Right lobe of liver (tissue), 6 donors: Measurements from ENCODE around the gene COX4I2. TPM values are rescaled to one million over a fixed set of nuclear protein-coding genes. Genes with fewer than 3 reads are reported as not detected.

Experiments used
- ATAC-seq, 4 donors: fragments of 200-7000 bp; cut with Tn5 transposase; one replicate each; pipeline ENCODE4 v1.9.1; 2020; ENCODE audit warnings: mild to moderate bottlenecking in 4 of 4, moderate library complexity in 4 of 4
- DNase-seq, 3 donors: peaks; one replicate each; pipeline ENCODE4 v3.0.0-alpha.2; 2020
- H3K27ac ChIP-seq, 3 donors: fragments of 200-600 bp; one replicate each; pipeline ENCODE4 v1.8.0; 2022
- H3K27me3 ChIP-seq, 2 donors: fragments of 200-600 bp; one replicate each; pipeline ENCODE4 v1.8.0; 2022
- H3K36me3 ChIP-seq, 4 donors: fragments of 200-600 bp; sonication (generic) in 1 of 4; one replicate each; pipeline versions ENCODE4 v1.5.1 to v1.8.0; 2017 to 2022; ENCODE audit warnings: control low read depth in 1 of 4
- H3K4me1 ChIP-seq, 4 donors: fragments of 200-600 bp; sonication (generic) in 1 of 4; one replicate each; pipeline versions ENCODE4 v1.5.1 to v1.8.0; 2017 to 2022; ENCODE audit warnings: control low read depth in 1 of 4
- H3K4me3 ChIP-seq, 3 donors: fragments of 200-600 bp; one replicate each; pipeline ENCODE4 v1.8.0; 2022
- H3K9me3 ChIP-seq, 4 donors: fragments of 200-600 bp; sonication (generic) in 1 of 4; one replicate each; pipeline versions ENCODE4 v1.5.1 to v1.8.0; 2017 to 2022; ENCODE audit warnings: control low read depth in 1 of 4
- POLR2A ChIP-seq: fragments of 450-650 bp; IDR thresholded peaks from one replicate; pipeline ENCODE4 v1.6.1; 2017; ENCODE audit warnings: antibody characterized with exemption, mild to moderate bottlenecking
- WGBS: methylation state at CpG from one replicate; pipeline ENCODE4 v1.1.6; 2018; ENCODE audit warnings: low coverage, low lambda C conversion rate; ENCODE audit not compliant: insufficient coverage; ENCODE audit errors: missing lambda C conversion rate; 5-methylcytosine and 5-hydroxymethylcytosine counted together
- intact Hi-C, 2 donors: fragments of 100-400 bp; cut with DNase I; formaldehyde crosslinking; loops; one replicate each; pipeline versions ENCODE4 v1.11.2 to v1.14.1; 2022
- total RNA-seq, 6 experiments: library from RNA; depleted of rRNA in 2 of 6; stranded (reverse); fragments of >200 nt in 2 of 6; fragmentation: NEBNext Ultra II Directional in 3 of 6; extraction: Animal tissue kit (Norgen Biotek cat#: 25700) in 3 of 6; gene quantifications; one replicate each; pipeline versions ENCODE4 v1.1.0 to v1.2.4, GENCODE V29; 2016 to 2023
- TF ChIP-seq, protein P1 (sequence below), 4 donors: fragments of 200-600 bp in 3 of 4; fragments of 450-650 bp in 1 of 4; IDR thresholded peaks; one replicate each; pipeline versions ENCODE4 v1.5.1 to v1.8.0; 2016 to 2022; ENCODE audit warnings: antibody characterized with exemption in 4 of 4, mild to moderate bottlenecking in 2 of 4
- donor health status: DM: no; HTN: yes; CAD: no.
- donor health status: DM: no; HTN: no; CAD: no.
- donor health status: DM: no; HTN: no; CAD: no.
- donor health status: DM: no; HTN: yes; CAD: no.
- donor health status: DM: no; HTN: yes; CAD: no.

The COX4I2 gene
- total RNA-seq, 6 experiments from 2014 or later: not detected

DNA sequence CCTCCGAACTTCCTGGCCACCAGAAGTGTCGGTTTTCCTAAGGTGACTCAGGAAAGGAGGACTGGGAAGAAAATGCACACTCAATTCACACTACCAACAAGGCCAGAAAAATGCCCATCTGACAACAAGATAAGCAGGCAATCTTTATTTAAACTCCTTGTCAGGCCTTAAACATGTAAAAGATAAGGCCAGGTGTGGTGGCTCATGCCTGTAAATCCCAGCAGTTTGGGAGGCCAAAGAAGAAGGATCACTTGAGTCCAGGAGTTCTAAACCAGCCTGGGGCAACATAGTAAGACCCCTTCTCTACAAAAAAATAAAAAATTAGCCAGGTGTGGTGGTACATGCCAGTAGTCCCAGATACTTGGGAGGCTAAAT, 40.2 kb upstream of the COX4I2 start:
- Histone ChIP-seq H3K4me1 (peaks cover 0 to 6% (median 2%) of the 10 kb centered on the region in 4 donors), H3K9me3 (no peaks in the 10 kb centered on the region), H3K4me3 (no peak overlapping the region), H3K27ac (no peak overlapping the region), H3K27me3 (no peaks in the 10 kb centered on the region), H3K36me3 (no peaks in the 10 kb centered on the region)
- TF ChIP-seq, protein P1, sequence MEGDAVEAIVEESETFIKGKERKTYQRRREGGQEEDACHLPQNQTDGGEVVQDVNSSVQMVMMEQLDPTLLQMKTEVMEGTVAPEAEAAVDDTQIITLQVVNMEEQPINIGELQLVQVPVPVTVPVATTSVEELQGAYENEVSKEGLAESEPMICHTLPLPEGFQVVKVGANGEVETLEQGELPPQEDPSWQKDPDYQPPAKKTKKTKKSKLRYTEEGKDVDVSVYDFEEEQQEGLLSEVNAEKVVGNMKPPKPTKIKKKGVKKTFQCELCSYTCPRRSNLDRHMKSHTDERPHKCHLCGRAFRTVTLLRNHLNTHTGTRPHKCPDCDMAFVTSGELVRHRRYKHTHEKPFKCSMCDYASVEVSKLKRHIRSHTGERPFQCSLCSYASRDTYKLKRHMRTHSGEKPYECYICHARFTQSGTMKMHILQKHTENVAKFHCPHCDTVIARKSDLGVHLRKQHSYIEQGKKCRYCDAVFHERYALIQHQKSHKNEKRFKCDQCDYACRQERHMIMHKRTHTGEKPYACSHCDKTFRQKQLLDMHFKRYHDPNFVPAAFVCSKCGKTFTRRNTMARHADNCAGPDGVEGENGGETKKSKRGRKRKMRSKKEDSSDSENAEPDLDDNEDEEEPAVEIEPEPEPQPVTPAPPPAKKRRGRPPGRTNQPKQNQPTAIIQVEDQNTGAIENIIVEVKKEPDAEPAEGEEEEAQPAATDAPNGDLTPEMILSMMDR (IDR thresholded peaks at IDR 0.05): no peak
- no peak for TF ChIP-seq POLR2A
- ATAC-seq (no peak), DNase-seq (no peak)
- intact Hi-C loops: no loop called here
- WGBS: 84% methylated on average over 2 of the region's 2 CpGs

DNA sequence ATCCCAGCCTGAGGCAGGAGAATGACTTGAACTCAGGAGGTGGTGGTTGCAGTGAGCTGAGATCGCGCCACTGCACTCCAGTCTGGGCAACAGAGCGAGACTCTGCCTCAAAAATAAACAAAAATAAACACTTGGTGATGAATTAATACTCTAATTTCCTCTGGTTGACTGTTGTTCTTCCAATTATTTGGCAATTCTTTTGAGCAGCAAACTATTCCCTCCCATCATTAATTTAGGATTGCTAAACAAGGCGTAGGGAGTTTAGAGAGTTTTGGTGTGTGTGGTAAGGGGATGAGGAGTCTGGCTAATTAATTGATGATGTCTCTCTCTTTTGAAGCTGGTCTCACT, 35.3 kb upstream of the COX4I2 start:
- DNase-seq (no peak), ATAC-seq (no peak)
- Histone ChIP-seq H3K4me3 (no peak overlapping the region), H3K36me3 (no peaks in the 10 kb centered on the region), H3K9me3 (no peaks in the 10 kb centered on the region), H3K27ac (no peak overlapping the region), H3K4me1 (peaks cover 0 to 27% (median 2%) of the 10 kb centered on the region in 4 donors), H3K27me3 (no peaks in the 10 kb centered on the region)
- intact Hi-C loops: no loop called here
- TF ChIP-seq POLR2A: no peak
- TF ChIP-seq, protein P1 (IDR thresholded peaks at IDR 0.05): no peak
- 75% methylated on average over 4 of the region's 4 CpGs for whole genome bisulfite sequencing

DNA sequence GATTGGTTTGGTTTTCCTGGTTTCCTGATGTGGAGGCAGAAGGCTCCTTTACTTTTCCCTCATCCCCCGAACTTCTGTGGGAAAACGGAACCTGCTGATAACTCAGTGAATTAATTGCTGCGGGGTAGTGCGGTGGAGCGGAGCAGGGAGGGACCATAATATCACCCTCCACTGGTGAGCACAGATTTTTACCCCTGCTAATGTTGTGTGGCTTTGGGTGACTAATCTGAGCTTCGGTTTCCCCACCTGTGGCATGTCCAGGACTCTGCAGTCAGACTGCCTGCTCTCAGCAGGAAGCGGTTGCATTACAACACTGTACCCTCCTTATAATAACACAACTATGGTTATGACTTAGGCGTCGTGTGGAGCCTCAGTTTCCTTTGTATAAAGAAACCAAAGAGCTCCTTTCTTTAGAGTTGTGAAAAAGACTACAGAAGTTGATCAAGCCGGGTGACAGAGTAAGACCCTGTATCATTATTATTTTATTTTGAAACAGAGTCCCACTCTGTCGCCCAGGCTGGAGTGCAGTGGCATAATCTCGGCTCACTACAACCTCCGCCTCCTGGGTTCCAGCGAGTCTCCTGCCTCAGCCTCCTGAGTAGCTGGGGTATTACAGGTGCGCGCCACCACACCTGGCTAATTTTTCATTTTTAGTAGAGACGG, 34.8 kb upstream of the COX4I2 start:
- H3K4me1 ChIP-seq: peaks cover 0 to 32% (median 5%) of the 10 kb centered on the region in 4 donors

DNA sequence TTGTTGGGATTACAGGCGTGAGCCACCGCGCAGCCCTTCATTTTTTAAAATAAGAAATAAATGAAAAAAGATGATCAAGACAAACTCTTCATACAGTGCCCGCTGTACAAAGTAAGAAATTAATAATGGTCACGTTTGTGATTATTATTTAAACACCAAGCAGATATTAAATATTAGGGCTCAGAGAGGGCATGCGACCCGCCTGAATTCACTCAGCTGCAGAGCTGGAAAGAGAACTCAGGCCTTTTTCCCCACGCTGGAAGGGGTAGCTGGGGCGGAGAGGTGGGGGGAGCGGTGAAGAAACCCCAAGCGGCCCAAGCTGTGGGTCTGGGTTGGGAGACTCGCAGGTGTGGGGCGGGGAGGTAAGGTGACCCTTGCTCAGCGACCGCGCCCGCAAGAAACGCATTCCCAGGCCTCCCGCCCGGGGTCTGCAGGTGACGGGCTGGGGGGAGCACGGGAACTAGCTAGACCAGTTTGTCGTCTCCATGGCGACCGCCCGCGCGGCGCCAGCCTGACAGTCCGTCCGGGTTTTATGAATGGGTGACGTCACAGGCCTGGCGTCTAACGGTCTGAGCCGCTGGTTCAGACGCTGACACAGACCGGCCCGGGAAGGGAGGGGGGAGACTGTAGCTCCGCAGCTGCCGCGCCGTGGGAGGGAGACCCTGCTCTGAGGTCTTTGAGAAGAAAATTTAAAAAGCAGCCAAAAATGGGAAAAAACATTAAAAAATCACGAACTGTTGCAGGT, 33.7 kb upstream of the COX4I2 start:
- no peaks in the 10 kb centered on the region for H3K36me3 ChIP-seq
- H3K27me3 ChIP-seq: no peaks in the 10 kb centered on the region
- peak overlapping the region; percentile 76 to 96 (median 82) for H3K4me3 ChIP-seq
- H3K9me3 ChIP-seq: no peaks in the 10 kb centered on the region
- peak; percentile 86 for TF ChIP-seq POLR2A
- TF ChIP-seq, protein P1 (IDR thresholded peaks at IDR 0.05): no peak
- peak; percentile 62 to 69 (median 65) for ATAC-seq
- peaks cover 0 to 43% (median 12%) of the 10 kb centered on the region in 4 donors for H3K4me1 ChIP-seq
- intact Hi-C loops: no loop called here
- DNase-seq: peak; percentile 96 to 98 (median 97)
- peak overlapping the region; percentile 78 to 81 (median 79) for H3K27ac ChIP-seq
- WGBS: 19% methylated on average over 26 of the region's 43 CpGs

More for the DNA sequence above, 34.8 kb upstream of the COX4I2 start:
- intact Hi-C loops: no loop called here
- no peaks in the 10 kb centered on the region for H3K36me3 ChIP-seq
- no peak overlapping the region for H3K4me3 ChIP-seq
- TF ChIP-seq, protein P1 (IDR thresholded peaks at IDR 0.05): no peak
- TF ChIP-seq POLR2A: no peak
- 67% methylated on average over 16 of the region's 17 CpGs for WGBS
- ATAC-seq (no peak), DNase-seq (no peak)
- peak overlapping the region in 1 of 3 donors; percentile 32 for H3K27ac ChIP-seq
- no peaks in the 10 kb centered on the region for H3K27me3 ChIP-seq
- H3K9me3 ChIP-seq: no peaks in the 10 kb centered on the region
